HepG2 (cell line): ENCODE measurements around the gene ARHGAP15. TPM values are rescaled to one million over a fixed set of nuclear protein-coding genes. Genes with fewer than 3 reads are reported as not detected.

Experiments
- ATAC-seq: fragments of 200-7000 bp; cut with Tn5 transposase; 3 replicates; pipeline ENCODE4 v1.9.1; 2020; ENCODE audit warnings: mild to moderate bottlenecking, moderate library complexity
- BruUV-seq: library from RNA; stranded (reverse); fragments of 400-500 nt; replicated peaks from 2 replicates; lab custom pipeline; 2021; lab: Mats Ljungman, UMichigan
- CTCF ChIA-PET: fragments of 300-600 bp; formaldehyde crosslinking; extraction: SDS; loops from one replicate; lab custom pipeline; 2021; ENCODE audit warnings: low total read pairs, inconsistent platforms, low intra/inter-chr PET ratio; lab: Yijun Ruan, JAX
- POLR2A ChIA-PET: fragments of 350-600 bp; sonication (Branson Sonifier 250); formaldehyde crosslinking; loops from one replicate; lab custom pipeline; 2020; ENCODE audit warnings: antibody characterized with exemption, inconsistent platforms; lab: Yijun Ruan, JAX
- DNase-seq: peaks from one replicate; pipeline ENCODE4 v3.0.0-alpha.2; 2015; ENCODE audit warnings: low spot score
- FAIRE-seq: peaks from 3 replicates; lab custom pipeline; 2011; peaks lifted over from hg19 to GRCh38; lab: Jason Lieb, UNC
- H2AFZ ChIP-seq: one replicate; pipeline ENCODE4 v1.6.1; 2011; ENCODE audit warnings: low read length, inconsistent platforms
- H3K27ac ChIP-seq: fragments of 300-600 bp; 3 replicates; pipeline ENCODE4 v1.8.0; 2011; ENCODE audit warnings: mixed run types, mild to moderate bottlenecking, mixed read lengths, low read length, inconsistent platforms; ENCODE audit not compliant: insufficient read depth; ENCODE audit errors: extremely low read length
- H3K27me3 ChIP-seq, 2 experiments: fragments of 200-600 bp in 1 of 2; 2 replicates in 1 of 2; 3 replicates in 1 of 2; pipeline versions ENCODE4 v1.6.0 to v1.8.0; 2011; ENCODE audit warnings: low read length in 2 of 2, mild to moderate bottlenecking in 2 of 2, moderate library complexity in 2 of 2, inconsistent platforms in 1 of 2; ENCODE audit not compliant: insufficient read depth in 2 of 2, control insufficient read depth in 1 of 2
- H3K36me3 ChIP-seq, 2 experiments: fragments of 200-600 bp in 1 of 2; replicated peaks in 1 of 2; 2 replicates in 1 of 2; 3 replicates in 1 of 2; pipeline versions ENCODE4 v1.5.1 to v1.8.0; 2011; ENCODE audit warnings: low read length in 2 of 2, inconsistent platforms in 1 of 2; ENCODE audit not compliant: insufficient read depth in 2 of 2, control insufficient read depth in 1 of 2
- H3K4me1 ChIP-seq: 2 replicates; pipeline ENCODE4 v1.5.1; 2012; ENCODE audit warnings: low read length, inconsistent platforms; ENCODE audit not compliant: insufficient read depth
- H3K4me2 ChIP-seq: 2 replicates; pipeline ENCODE4 v1.6.0; 2011; ENCODE audit warnings: low read depth, low read length, inconsistent platforms
- H3K4me3 ChIP-seq, 3 experiments: fragments of 200-600 bp in 1 of 3; sonication (generic), shearing (Covaris generic) in 1 of 3; replicated peaks in 1 of 3; 2 replicates each; pipeline ENCODE4 v1.5.1; 2011 to 2016; ENCODE audit warnings: low read length in 3 of 3, inconsistent platforms in 2 of 3, low read depth in 2 of 3, mild to moderate bottlenecking in 2 of 3, control low read depth in 1 of 3, mixed read lengths in 1 of 3; ENCODE audit not compliant: insufficient read depth in 1 of 3
- H3K79me2 ChIP-seq: one replicate; pipeline ENCODE4 v1.6.1; 2011; ENCODE audit warnings: low read length, inconsistent platforms; ENCODE audit not compliant: insufficient read depth
- H3K9ac ChIP-seq: 2 replicates; pipeline ENCODE4 v1.6.0; 2011; ENCODE audit warnings: mild to moderate bottlenecking, low read depth, low read length, inconsistent platforms; ENCODE audit not compliant: insufficient read depth
- H3K9me3 ChIP-seq: 2 replicates; pipeline ENCODE4 v1.5.1; 2012; ENCODE audit warnings: mild to moderate bottlenecking, low read length
- H4K20me1 ChIP-seq: 2 replicates; pipeline ENCODE4 v1.6.0; 2011; ENCODE audit warnings: inconsistent platforms, mild to moderate bottlenecking, low read length, moderate library complexity; ENCODE audit not compliant: insufficient read depth
- BRCA1 ChIP-seq: sonication (generic); formaldehyde crosslinking; IDR thresholded peaks from 2 replicates; pipeline ENCODE4 v1.4.0; 2020; ENCODE audit warnings: missing genetic modification reagents
- CBX5 ChIP-seq: sonication (generic); formaldehyde crosslinking; IDR thresholded peaks from 2 replicates; pipeline ENCODE4 v1.4.0; 2020; ENCODE audit warnings: missing genetic modification reagents, borderline replicate concordance
- CEBPB ChIP-seq: IDR thresholded peaks from 2 replicates; pipeline ENCODE4 v1.6.1; 2011; ENCODE audit warnings: low read depth, low read length, improper control_type of control experiment, borderline replicate concordance
- FOXJ3 ChIP-seq: sonication (generic); formaldehyde crosslinking; IDR thresholded peaks from 2 replicates; pipeline ENCODE4 v1.4.0; 2020; ENCODE audit warnings: missing genetic modification reagents, mild to moderate bottlenecking, borderline replicate concordance
- FOXK2 ChIP-seq: fragments of 450-650 bp; IDR thresholded peaks from 2 replicates; pipeline ENCODE4 v1.6.1; 2016
- IKZF1 ChIP-seq: fragments of 450-650 bp; IDR thresholded peaks from 2 replicates; pipeline ENCODE4 v1.7.1; 2016
- MEIS2 ChIP-seq: sonication (generic); formaldehyde crosslinking; IDR thresholded peaks from 2 replicates; pipeline ENCODE4 v1.9.0; 2021; ENCODE audit warnings: mild to moderate bottlenecking, missing genetic modification reagents
- PCBP2 ChIP-seq: fragments of 200-400 bp; formaldehyde crosslinking; optimal IDR thresholded peaks from 2 replicates; pipeline ENCODE3; 2018; ENCODE audit warnings: low read length, low read depth; ENCODE audit not compliant: poor library complexity, severe bottlenecking
- POLR2G ChIP-seq: fragments of 200-400 bp; formaldehyde crosslinking; IDR thresholded peaks from 2 replicates; pipeline ENCODE4 v1.6.1; 2018; ENCODE audit warnings: mild to moderate bottlenecking, low read depth, low read length, moderate library complexity
- RXRB ChIP-seq: IDR thresholded peaks from 2 replicates; pipeline ENCODE4 v1.6.1; 2016; ENCODE audit warnings: borderline replicate concordance, missing genetic modification reagents, missing compliant biosample characterization
- SIX4 ChIP-seq: sonication (generic); formaldehyde crosslinking; IDR thresholded peaks from 2 replicates; pipeline ENCODE4 v1.4.0; 2020; ENCODE audit warnings: missing genetic modification reagents
- THAP7 ChIP-seq: sonication (generic); formaldehyde crosslinking; IDR thresholded peaks from 2 replicates; pipeline ENCODE4 v1.8.1; 2023; ENCODE audit warnings: mild to moderate bottlenecking, missing genetic modification reagents
- XBP1 ChIP-seq: sonication (generic); formaldehyde crosslinking; IDR thresholded peaks from 2 replicates; pipeline ENCODE4 v1.5.0; 2020; ENCODE audit warnings: missing genetic modification reagents
- ZBTB25 ChIP-seq: IDR thresholded peaks from 2 replicates; pipeline ENCODE4 v1.6.1; 2018; ENCODE audit warnings: missing genetic modification reagents
- ZFP90 ChIP-seq: sonication (generic); formaldehyde crosslinking; IDR thresholded peaks from 2 replicates; pipeline ENCODE4 v1.8.0; 2022; ENCODE audit warnings: missing genetic modification reagents, mild to moderate bottlenecking, inconsistent platforms, borderline replicate concordance
- ZFY ChIP-seq: sonication (generic); formaldehyde crosslinking; IDR thresholded peaks from 2 replicates; pipeline ENCODE4 v1.4.0; 2020; ENCODE audit warnings: missing genetic modification reagents
- ZNF207 ChIP-seq: fragments of 450-650 bp; IDR thresholded peaks from 2 replicates; pipeline ENCODE4 v1.6.1; 2016; ENCODE audit warnings: antibody characterized with exemption, borderline replicate concordance
- ZNF619 ChIP-seq: sonication (generic); formaldehyde crosslinking; IDR thresholded peaks from 2 replicates; pipeline ENCODE4 v1.4.0; 2020; ENCODE audit warnings: mild to moderate bottlenecking, missing genetic modification reagents
- WGBS: methylation state at CpG from one replicate; pipeline ENCODE4 v1.1.6; 2017; ENCODE audit warnings: low lambda C conversion rate; 5-methylcytosine and 5-hydroxymethylcytosine counted together
- in situ Hi-C: cut with HindIII; loops from 2 replicates; pipeline ENCODE4 v1.10.0; 2017; ENCODE audit warnings: low pct_unique_long_range_greater_than_20kb; ENCODE audit not compliant: extremely low pct_ligation_motif_present
- intact Hi-C: fragments of 100-400 bp; cut with micrococcal nuclease; formaldehyde crosslinking; loops from one replicate; pipeline ENCODE4 v1.10.0; 2022; ENCODE audit not compliant: unreplicated experiment
- polyA plus RNA-seq, 8 experiments: library from polyadenylated mRNA; depleted of rRNA in 3 of 8; stranded (reverse) in 7 of 8; unstranded in 1 of 8; fragments of >200 nt; fragmentation: Illumina TruSeq in 4 of 8; extraction: Trizol in 4 of 8; gene quantifications; 2 replicates each; pipeline versions ENCODE4 v1.2.1 to v1.2.3, GENCODE V29; 2011 to 2016; ENCODE audit warnings: low read depth in 4 of 8, missing spikeins in 1 of 8, mixed read lengths in 1 of 8; ENCODE audit not compliant: insufficient read depth in 1 of 8
- total RNA-seq, 5 experiments: library from RNA; depleted of rRNA; stranded (reverse); fragments of >200 nt; fragmentation: Illumina TruSeq; extraction: Trizol; gene quantifications; 2 replicates each; pipeline ENCODE4 v1.2.3, GENCODE V29; 2016; ENCODE audit warnings: low read depth in 1 of 5

ARHGAP15 gene
- total and polyA plus RNA-seq, 2 of the 13 experiments (the other 11 are each of a cell fraction or from before 2014, with no cell fraction given) = 0.04 TPM; not detected in 1

- no peaks in the 10 kb centered on the region for H3K4me1 ChIP-seq
- TF ChIP-seq ZFP90 (no peak), RXRB (CRISPR knock-in tag) (no peak), CEBPB (no peak), CBX5 (CRISPR knock-in tag) (no peak), THAP7 (CRISPR knock-in tag) (no peak), ZNF207 (no peak), IKZF1 (no peak), XBP1 (CRISPR knock-in tag) (no peak), ZNF619 (CRISPR knock-in tag) (no peak), PCBP2 (no peak), ZFY (no peak)
- TF ChIP-seq, all 625 proteins: peak for 0
- no peak for DNase-seq
- Histone ChIP-seq H2AFZ (no peak overlapping the region), H4K20me1 (no peaks in the 10 kb centered on the region), H3K79me2 (no peaks in the 10 kb centered on the region), H3K4me2 (no peak overlapping the region), H3K9me3 (no peaks in the 10 kb centered on the region), H3K27me3 (no peaks in the 10 kb centered on the region), H3K4me3 (no peak overlapping the region), H3K27ac (no peak overlapping the region), H3K9ac (no peak overlapping the region), H3K36me3 (no peaks in the 10 kb centered on the region)
- POLR2A ChIA-PET = no interaction called here
- CTCF ChIA-PET = no interaction called here
- intact Hi-C loops = no loop called here
- ATAC-seq = no peak
- no peak for FAIRE-seq
- no TSS peak for BruUV-seq
- in situ Hi-C loops = no loop called here
Observed at GRCh38 chr2:143181494-143181893, 52.3 kb downstream of the ARHGAP15 start.

- Histone ChIP-seq H2AFZ (no peak overlapping the region), H3K27ac (no peak overlapping the region), H3K9me3 (no peaks in the 10 kb centered on the region), H3K4me3 (no peak overlapping the region), H3K4me1 (no peaks in the 10 kb centered on the region), H3K36me3 (no peaks in the 10 kb centered on the region), H4K20me1 (no peaks in the 10 kb centered on the region), H3K79me2 (no peaks in the 10 kb centered on the region), H3K4me2 (no peak overlapping the region), H3K9ac (no peak overlapping the region), H3K27me3 (no peaks in the 10 kb centered on the region)
- WGBS = 2% methylated on average over 2 of the region's 2 CpGs
- intact Hi-C loops = no loop called here
- POLR2A ChIA-PET = no interaction called here
- in situ Hi-C loops = no loop called here
- no TSS peak for BruUV-seq
- ATAC-seq (no peak), DNase-seq (no peak), FAIRE-seq (no peak)
- CTCF ChIA-PET = no interaction called here
- no peak for TF ChIP-seq MEIS2 (CRISPR knock-in tag)
- no peak for TF ChIP-seq BRCA1 (CRISPR knock-in tag)
- no peak for TF ChIP-seq FOXJ3 (CRISPR knock-in tag)
- no peak for TF ChIP-seq ZBTB25 (CRISPR knock-in tag)
- TF ChIP-seq SIX4 (CRISPR knock-in tag) = no peak
- no peak for TF ChIP-seq FOXK2
- TF ChIP-seq POLR2G = no peak
Observed at GRCh38 chr2:143182649-143183048, 53.4 kb downstream of the ARHGAP15 start.
